GM12874 (cell line): ENCODE results near the gene MAD1L1.

Experiments
- CTCF ChIP-seq: IDR thresholded peaks from 2 replicates; pipeline ENCODE4 v1.5.1; 2011; ENCODE audit warnings: low read depth, mild to moderate bottlenecking, control low read depth, low read length, moderate library complexity; ENCODE audit not compliant: insufficient read depth

Gene MAD1L1

DNA sequence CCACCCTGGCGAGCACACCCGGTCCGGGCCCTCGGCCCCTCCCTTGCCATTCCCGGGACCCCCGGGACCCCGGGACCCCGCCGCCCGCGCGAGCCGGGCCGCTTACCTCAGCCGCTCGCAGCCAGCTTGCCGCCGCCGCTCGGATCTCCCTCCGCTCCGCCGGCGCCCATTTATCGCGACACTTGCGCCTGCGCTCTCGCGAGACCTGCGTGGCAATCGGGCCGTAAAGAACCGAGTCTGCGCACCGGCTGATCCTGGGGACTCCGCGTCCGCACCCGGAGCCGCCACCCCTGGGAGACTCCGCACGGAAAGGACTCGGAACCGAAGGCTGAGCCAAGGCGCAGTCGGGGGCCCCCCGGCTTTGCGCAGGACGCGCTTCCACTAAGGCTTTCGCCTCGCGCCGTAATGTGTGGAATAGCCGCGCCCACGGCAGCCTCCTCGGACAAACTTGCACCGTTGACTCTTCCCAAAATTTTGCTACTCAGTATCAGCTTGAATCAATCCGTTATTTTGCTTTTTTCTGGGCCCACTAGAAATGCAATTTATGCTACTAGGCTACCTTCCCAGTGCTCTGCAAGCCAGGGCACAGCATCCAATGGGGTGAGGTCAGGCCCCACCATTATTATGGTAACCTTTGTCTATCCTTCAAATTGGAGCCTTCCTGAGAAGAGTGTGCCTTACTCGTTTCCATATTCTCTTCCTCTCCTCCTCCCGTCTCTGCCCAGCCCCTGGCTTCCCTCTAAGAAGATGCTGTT, at the start of gene MAD1L1:
Gene MAD1L1, minus strand, starts transcription at position 180 of the 755 bp plus-strand sequence. CDS start 2,812 bp downstream, outside the sequence.
- no peak for TF ChIP-seq CTCF

DNA sequence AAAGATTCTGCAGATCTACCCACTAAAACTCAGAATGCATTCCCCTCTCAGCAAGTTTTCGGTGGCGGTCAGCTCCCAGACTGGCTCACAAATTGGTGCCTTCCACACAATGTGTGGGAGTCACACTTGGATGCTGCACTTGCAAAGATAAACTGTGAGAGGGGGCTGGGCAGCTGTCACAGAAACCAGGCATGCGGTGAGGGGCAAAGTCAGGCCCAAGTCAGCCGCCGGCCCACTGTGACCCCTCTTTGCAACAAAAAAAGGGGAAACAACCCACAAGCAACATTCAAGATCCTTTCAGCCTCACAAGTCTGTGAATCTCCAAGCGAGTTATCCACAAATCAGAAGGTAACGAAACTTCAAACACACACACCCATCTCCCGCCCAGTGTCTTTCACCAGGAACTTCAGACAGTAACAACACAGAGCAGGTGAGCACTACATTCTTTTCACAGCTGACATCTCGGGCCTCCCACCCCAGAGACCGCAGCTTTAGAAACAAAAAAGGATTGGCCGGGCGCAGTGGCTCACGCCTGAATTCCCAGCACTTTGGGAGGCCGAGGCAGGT, 49.5 kb upstream of the MAD1L1 start:
- TF ChIP-seq CTCF = no peak

GRCh38 chr7:2281541-2281940, 48.8 kb upstream of the MAD1L1 start:
- no peak for TF ChIP-seq CTCF

DNA sequence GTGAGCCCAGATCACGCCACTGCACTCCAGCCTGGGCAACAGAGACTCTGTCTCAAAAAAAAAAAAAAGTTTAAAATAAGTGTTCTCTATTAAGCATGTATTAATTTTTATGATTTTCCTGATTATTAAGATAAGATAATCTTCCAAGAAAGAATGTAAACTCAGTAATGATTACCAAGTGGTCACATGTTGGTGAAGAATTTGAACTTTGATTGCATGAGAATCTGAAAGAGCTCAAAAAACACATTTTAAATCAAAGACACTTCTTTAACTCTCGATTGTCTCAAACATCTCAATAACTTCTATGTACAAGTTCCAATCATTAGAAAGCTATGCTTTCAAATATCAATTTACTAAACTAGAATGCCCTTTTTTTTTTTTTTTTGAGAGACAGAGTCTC, 47.7 kb upstream of the MAD1L1 start:
- no peak for TF ChIP-seq CTCF

- TF ChIP-seq CTCF = no peak
Observed at GRCh38 chr7:2279896-2280295, 47.2 kb upstream of the MAD1L1 start.

DNA sequence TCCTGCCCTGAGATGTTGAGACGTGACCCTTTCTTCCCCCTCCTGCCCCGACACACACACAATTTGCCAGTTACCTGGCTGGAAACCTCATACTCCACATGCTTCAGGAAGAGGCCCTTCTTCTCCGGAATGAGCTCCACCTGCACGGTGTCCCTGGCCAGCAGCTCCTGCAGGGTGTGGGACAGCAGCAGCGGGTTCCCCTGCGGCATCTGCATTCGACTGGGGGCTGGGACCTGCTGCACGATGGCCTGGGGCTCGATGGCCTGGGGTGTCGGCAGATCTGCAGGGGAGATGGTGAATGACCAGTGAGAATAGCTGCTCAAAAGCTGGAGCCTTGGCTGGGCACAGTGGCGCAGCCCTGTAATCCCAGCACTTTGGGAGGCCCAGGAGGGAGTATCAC, 45.3 kb upstream of the MAD1L1 start:
- TF ChIP-seq CTCF = no peak

DNA sequence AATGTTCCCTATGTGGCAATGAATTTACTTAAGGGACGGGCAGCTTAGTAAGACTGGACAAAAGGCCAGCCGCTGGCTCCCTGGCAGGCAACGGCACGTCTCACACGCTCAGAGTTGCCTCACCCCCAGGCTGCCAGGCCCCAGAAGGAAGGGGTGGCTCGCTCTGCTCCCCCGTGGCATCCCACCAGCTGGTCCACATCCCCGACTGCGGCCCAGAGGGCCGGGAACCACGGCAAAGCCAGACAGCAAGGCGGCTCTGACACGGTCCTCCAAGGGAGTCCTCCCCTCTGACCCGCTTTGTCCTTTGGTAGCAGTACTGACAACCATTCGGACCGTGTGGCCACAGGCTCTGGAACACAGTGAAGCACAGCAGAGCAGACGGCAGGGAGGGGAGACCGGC, 43.4 kb upstream of the MAD1L1 start:
- TF ChIP-seq CTCF = no peak
